WERI-Rb-1 (cell line): ENCODE results near the gene EGFR.
A peak's percentile ranks its signal among the peaks of the same experiment; 100 is the strongest.

Experiments used
- DNase-seq: peaks from one replicate; pipeline ENCODE4 v3.0.0-alpha.2; 2020
- H3K27ac ChIP-seq: fragments of 250-450 bp; sonication (Bioruptor Pico); 2 replicates; pipeline ENCODE4 v1.5.1; 2020; ENCODE audit warnings: mild to moderate bottlenecking, moderate library complexity
- H3K27me3 ChIP-seq: fragments of 250-450 bp; sonication (Bioruptor Pico); 2 replicates; pipeline ENCODE4 v1.5.1; 2021; ENCODE audit warnings: mild to moderate bottlenecking, low read depth, moderate library complexity; ENCODE audit not compliant: insufficient read depth, severe bottlenecking
- H3K36me3 ChIP-seq: fragments of 250-450 bp; sonication (Bioruptor Pico); 2 replicates; pipeline ENCODE4 v1.5.1; 2020; ENCODE audit warnings: mild to moderate bottlenecking, moderate library complexity
- H3K4me3 ChIP-seq: 2 replicates; pipeline ENCODE4 v1.5.1; 2011; ENCODE audit warnings: low read depth, mild to moderate bottlenecking, control low read depth, low read length
- H3K9me3 ChIP-seq: fragments of 250-450 bp; sonication (Bioruptor Pico); 2 replicates; pipeline ENCODE4 v1.5.1; 2021; ENCODE audit warnings: mild to moderate bottlenecking, moderate library complexity; ENCODE audit not compliant: severe bottlenecking
- CTCF ChIP-seq: IDR thresholded peaks from 2 replicates; pipeline ENCODE4 v1.5.1; 2011; ENCODE audit warnings: low read depth, mild to moderate bottlenecking, control low read depth, inconsistent platforms, low read length

The EGFR gene

GRCh38 chr7:55018361-55019190 is at the start of gene EGFR:
EGFR (plus strand) TSS chr7:55019017; CDS start chr7:55019278, 261 bp downstream.
- Histone ChIP-seq H3K27me3 (peaks cover 47% of the 10 kb centered on the region), H3K4me3 (peak within 1 kb of the TSS; percentile 52), H3K9me3 (no peaks in the 10 kb centered on the region), H3K36me3 (no peaks in the 10 kb centered on the region), H3K27ac (no peak within 1 kb of the TSS)
- peak; percentile 60 for DNase-seq
- TF ChIP-seq CTCF, result no peak

GRCh38 chr7:54969208-54969967 is 49.4 kb upstream of the EGFR start:
- DNase-seq, result no peak
- no peak for TF ChIP-seq CTCF
- peaks cover 4% of the 10 kb centered on the region for H3K9me3 ChIP-seq
- no peak overlapping the region for H3K4me3 ChIP-seq
- H3K36me3 ChIP-seq, result no peaks in the 10 kb centered on the region
- peaks cover 8% of the 10 kb centered on the region for H3K27me3 ChIP-seq
- H3K27ac ChIP-seq, result no peak overlapping the region

GRCh38 chr7:54972733-54973294 is 46.0 kb upstream of the EGFR start:
- Histone ChIP-seq H3K4me3 (no peak overlapping the region), H3K27ac (no peak overlapping the region), H3K36me3 (no peaks in the 10 kb centered on the region), H3K9me3 (peaks cover 4% of the 10 kb centered on the region), H3K27me3 (peaks cover 3% of the 10 kb centered on the region)
- TF ChIP-seq CTCF, result no peak
- DNase-seq, result no peak

- H3K27me3 ChIP-seq, result no peaks in the 10 kb centered on the region
- no peaks in the 10 kb centered on the region for H3K9me3 ChIP-seq
- no peaks in the 10 kb centered on the region for H3K36me3 ChIP-seq
- H3K27ac ChIP-seq, result no peak overlapping the region
- H3K4me3 ChIP-seq, result no peak overlapping the region
- no peak for TF ChIP-seq CTCF
- no peak for DNase-seq
Measured at GRCh38 chr7:54978364-54979116, 40.3 kb upstream of the EGFR start.

- Histone ChIP-seq H3K4me3 (no peak overlapping the region), H3K36me3 (no peaks in the 10 kb centered on the region), H3K9me3 (no peaks in the 10 kb centered on the region), H3K27ac (no peak overlapping the region), H3K27me3 (no peaks in the 10 kb centered on the region)
- no peak for DNase-seq
- no peak for TF ChIP-seq CTCF
Measured at GRCh38 chr7:54980521-54980920, 38.3 kb upstream of the EGFR start.
